ENCODE data around the gene A3GALT2.

DNA sequence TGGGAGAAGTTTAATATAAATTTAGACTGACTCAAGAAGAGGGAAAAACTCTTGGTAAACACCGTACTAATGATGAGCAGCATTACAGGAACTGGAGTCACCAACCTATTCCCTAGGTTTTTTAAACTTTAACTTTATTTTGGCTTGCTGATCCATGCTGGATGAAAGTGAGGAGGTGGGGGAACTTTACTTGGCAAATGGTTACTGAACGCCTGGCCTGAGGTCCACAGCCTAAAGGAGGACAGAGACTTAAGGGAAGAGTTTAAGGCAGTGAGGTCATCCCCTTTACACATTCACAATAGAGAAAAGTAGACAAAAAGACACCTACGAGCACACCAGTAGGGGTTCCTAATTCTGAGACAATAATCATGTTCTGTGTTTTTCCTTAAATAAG lies 25.6 kb upstream of the A3GALT2 start:
- TF ChIP-seq, protein P1, sequence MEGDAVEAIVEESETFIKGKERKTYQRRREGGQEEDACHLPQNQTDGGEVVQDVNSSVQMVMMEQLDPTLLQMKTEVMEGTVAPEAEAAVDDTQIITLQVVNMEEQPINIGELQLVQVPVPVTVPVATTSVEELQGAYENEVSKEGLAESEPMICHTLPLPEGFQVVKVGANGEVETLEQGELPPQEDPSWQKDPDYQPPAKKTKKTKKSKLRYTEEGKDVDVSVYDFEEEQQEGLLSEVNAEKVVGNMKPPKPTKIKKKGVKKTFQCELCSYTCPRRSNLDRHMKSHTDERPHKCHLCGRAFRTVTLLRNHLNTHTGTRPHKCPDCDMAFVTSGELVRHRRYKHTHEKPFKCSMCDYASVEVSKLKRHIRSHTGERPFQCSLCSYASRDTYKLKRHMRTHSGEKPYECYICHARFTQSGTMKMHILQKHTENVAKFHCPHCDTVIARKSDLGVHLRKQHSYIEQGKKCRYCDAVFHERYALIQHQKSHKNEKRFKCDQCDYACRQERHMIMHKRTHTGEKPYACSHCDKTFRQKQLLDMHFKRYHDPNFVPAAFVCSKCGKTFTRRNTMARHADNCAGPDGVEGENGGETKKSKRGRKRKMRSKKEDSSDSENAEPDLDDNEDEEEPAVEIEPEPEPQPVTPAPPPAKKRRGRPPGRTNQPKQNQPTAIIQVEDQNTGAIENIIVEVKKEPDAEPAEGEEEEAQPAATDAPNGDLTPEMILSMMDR (IDR thresholded peaks at IDR 0.05) = no peak
- no peak for TF ChIP-seq POLR2A (IDR thresholded peaks at IDR 0.05)

Data from transverse colon (tissue), 3 donors.